Measurements from ENCODE around the gene SELENOM. TPM values are rescaled to one million over a fixed set of nuclear protein-coding genes. Genes with fewer than 3 reads are reported as not detected.
"Not testable (repeated sequence)": the region's sequence is repeated elsewhere in the genome, so short reads cannot be mapped to it uniquely, and the experiment has no call there.

Gene SELENOM
- total RNA-seq, 2 donors from 2014 or later: 24.3 to 64.4 TPM

DNA sequence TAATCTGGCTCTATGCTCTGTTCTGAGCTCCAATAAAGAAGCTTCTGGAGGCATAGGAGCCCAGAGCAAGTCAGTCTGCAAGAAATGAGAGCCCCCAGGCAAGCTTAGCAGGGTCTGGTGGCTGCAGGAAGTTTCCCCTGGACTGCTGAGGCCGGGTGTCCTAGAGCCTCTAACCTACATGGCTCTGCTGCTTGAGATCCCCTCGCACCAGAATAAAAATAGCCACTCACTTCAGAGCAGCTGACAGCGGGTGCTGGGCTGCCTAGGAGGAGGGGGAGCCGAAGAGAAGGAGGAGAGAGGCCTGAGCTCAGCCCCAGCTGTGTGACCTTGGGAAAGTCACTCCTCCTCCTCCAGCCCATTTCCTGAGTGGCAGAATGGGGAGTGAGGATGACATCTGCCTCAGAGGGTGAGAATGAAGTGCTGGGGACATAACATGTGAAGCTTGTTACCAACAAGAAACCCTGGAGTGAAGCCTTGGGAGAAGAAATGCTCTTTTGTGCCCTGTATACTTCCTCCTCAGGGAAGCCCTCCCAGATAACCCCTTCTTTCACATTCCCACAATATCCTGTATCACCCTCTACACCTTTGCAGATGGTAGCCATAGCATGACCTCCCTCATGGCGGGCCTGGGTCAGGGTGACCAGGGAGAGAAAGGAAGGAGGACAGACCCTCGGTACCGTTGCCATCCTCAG lies 11.8 kb upstream of the SELENOM start:
- intact Hi-C loops (cut with DNase I, micrococcal nuclease): no loop called here
- DNase-seq: no peak
- no peak for ATAC-seq

GRCh38 chr22:31118046-31118820 lies 10.9 kb upstream of the SELENOM start:
- ATAC-seq (peak; percentile 1), DNase-seq (no peak)
- intact Hi-C loops (cut with DNase I, micrococcal nuclease): no loop called here

- not testable (repeated sequence) for DNase-seq, ATAC-seq
- intact Hi-C loops (cut with DNase I, micrococcal nuclease): loop anchor here in 1 of 2 donors (5.0 kb wide), 1 partner anchor 35 kb away; no protein-coding TSS in a partner anchor
Observed at GRCh38 chr22:31112547-31113091, 5.3 kb upstream of the SELENOM start.

GRCh38 chr22:31107894-31108218 lies 488 bp upstream of the SELENOM start:
- peak; percentile 14 for ATAC-seq
- intact Hi-C loops (cut with DNase I, micrococcal nuclease): no loop called here
- DNase-seq: no peak

GRCh38 chr22:31106731-31107177 lies 614 bp downstream of the SELENOM start:
- ATAC-seq: peak; percentile 2
- intact Hi-C loops (cut with DNase I, micrococcal nuclease): no loop called here

DNA sequence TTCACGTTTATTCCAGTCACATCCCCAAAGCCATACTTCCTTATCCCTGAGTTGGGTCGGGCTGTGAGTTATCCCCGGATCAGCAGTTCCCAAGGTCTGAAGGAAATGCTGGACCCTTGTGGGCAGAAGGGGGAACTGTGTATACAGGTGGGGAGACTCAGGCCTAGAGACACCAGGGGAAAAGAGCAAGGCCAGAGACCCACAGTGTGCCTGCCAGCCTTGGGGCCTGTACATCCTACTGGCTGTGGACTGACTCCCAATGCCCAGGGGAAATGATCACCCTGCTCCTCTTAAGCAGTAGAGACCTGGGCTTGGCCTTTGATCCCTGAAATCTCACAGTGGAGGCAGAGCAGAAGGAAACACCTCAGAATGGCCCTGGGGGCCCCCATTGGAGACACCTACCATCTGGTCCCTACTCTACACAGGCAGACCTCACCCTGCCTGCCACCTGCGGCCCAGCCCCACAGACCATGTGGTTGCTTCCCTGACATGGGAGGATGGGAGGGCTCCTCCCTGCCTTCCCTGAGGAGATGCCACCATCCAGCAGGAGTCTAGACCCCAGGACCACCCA lies 1.3 kb downstream of the SELENOM start:
- DNase-seq (no peak), ATAC-seq (no peak)
- intact Hi-C loops (cut with DNase I, micrococcal nuclease): no loop called here

More at GRCh38 chr22:31106731-31107177, 614 bp downstream of the SELENOM start:
- no peak for DNase-seq

- DNase-seq: no peak
- no peak for ATAC-seq
- intact Hi-C loops (cut with DNase I, micrococcal nuclease): no loop called here
Observed at GRCh38 chr22:31105282-31105929, 2.0 kb downstream of the SELENOM start.

DNA sequence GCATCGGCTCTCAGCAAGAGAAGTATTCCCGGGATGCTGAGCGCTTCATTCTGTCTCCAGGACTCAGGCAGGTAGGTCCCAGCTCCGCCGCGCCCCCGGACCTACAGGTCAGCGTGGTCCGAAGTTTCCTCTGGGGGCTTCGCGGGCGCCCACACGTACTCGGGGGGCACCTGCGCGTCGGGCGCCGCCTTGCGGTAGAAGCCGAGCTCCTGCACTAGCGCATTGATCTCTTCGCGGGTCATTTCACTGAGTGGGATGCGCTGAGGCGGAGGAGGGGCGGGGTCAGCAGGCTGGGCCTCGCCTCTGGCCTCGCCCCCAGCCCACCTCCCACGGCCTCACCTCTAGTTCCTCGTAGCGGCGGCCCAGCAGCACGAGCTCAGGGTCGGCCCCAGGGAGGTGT lies 2.5 kb downstream of the SELENOM start:
- no peak for DNase-seq
- intact Hi-C loops (cut with DNase I, micrococcal nuclease): no loop called here

GRCh38 chr22:31103899-31104694 lies 3.3 kb downstream of the SELENOM start:
- DNase-seq (no peak), ATAC-seq (no peak)
- intact Hi-C loops (cut with DNase I, micrococcal nuclease): no loop called here

More for the DNA sequence above, 2.5 kb downstream of the SELENOM start:
- ATAC-seq: no peak

DNA sequence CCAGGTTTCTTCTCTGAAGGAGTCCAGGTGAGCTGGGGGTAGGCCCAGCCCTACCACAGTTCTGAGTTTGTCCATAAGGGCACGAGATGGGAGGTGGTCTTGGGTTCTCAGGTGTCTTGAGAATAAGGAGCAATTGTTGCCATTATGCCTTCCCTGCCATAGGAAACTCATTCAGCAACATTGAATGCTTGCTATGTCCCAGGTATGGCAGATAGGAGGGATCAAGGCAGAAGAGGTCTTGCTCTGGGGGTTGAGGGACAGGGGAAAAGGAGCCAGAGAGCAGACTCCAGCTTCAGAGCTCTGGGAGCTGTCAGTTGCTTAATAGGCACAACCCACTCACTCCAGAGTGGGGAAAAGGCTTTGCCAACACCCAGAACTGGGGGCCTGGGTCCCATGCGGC lies 4.3 kb downstream of the SELENOM start:
- ATAC-seq (no peak), DNase-seq (no peak)
- intact Hi-C loops (cut with DNase I, micrococcal nuclease): no loop called here

DNA sequence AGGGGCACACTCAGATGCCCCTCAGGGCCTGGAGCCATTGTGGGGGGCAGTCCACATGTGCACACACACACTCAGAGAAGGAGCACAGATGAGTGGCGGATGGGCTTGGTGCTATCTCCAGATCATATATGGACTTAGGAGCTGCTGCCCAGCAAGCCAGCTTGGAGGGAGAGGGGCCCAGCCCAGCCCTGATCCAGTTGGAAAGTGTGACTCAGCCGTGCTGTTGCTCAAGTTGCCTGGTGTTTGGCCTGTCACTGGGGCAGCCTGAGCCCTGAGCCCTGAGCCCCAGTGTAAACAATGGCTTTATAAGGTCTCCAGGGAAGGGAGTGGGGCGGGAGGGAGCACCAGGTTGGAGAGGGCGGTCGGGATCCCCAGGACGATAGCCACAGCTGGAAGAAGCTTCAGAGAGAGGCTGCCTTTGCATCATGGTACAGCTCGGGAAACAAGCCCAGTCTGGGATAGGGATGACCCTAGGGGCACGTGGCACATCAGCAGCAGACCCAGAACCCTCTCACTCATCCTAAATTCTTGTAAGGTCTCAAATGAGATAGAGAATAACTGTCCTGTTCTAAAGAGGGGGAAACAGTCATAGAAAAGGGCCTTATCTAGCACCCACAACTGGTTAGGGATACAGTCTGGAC lies 4.8 kb downstream of the SELENOM start:
- ATAC-seq: peak; percentile 2
- intact Hi-C loops (cut with DNase I, micrococcal nuclease): no loop called here
- peak; percentile 61 to 86 for DNase-seq

GRCh38 chr22:31100762-31101525 lies 6.4 kb downstream of the SELENOM start:
- intact Hi-C loops (cut with DNase I, micrococcal nuclease): no loop called here
- no peak for DNase-seq
- ATAC-seq: no peak

GRCh38 chr22:31099841-31100761 lies 7.3 kb downstream of the SELENOM start:
- ATAC-seq (no peak), DNase-seq (no peak)
- intact Hi-C loops (cut with DNase I, micrococcal nuclease): loop anchor here in 1 of 2 donors (10.0 kb wide), 1 partner anchor 155 kb away; no protein-coding TSS in a partner anchor

DNA sequence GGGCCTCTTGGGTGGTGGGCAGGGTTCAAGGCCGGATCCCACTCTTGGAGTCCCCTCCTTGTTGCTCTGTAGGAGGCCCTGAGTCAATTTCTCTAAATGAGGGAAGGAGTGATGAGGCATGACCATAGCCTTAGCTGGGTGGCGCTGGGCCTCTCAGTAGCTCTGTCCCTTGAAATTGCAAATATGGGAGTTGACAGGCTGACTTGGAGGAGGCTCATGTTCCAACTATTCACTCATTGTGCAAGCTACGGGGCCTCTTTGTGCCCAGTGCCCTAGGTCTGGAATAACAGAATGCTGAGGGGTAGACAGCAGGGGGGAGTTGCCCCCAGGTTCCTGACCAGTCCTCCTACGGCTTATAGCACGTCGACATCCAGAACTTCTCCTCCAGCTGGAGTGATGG lies 8.0 kb downstream of the SELENOM start:
- no peak for ATAC-seq
- no peak for DNase-seq
- intact Hi-C loops (cut with DNase I, micrococcal nuclease): loop anchor here in 1 of 2 donors (10.0 kb wide), 1 partner anchor 155 kb away; no protein-coding TSS in a partner anchor

DNA sequence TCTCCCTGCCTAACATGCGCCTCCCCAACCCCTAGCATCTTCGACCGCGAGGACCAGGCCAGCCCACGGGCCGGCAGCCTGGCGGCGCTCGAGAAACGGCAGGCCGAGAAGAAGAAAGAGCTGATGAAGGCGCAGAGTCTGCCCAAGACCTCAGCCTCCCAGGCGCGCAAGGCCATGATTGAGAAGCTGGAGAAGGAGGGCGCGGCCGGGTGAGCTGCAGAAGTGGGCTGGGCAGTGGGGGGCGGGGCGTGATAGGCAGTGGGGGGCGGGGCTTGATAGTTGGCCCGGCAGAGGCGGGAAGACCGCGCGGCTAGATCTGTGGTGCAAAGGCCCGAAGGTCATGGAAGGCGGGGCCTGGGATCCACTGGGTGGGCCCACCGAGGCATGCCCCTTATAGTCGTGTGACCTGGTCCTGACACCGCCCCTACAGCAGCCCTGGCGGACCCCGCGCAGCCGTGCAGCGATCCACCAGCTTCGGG lies 8.7 kb downstream of the SELENOM start:
- peak; percentile 63 to 78 for DNase-seq
- ATAC-seq: peak; percentile 75
- intact Hi-C loops (cut with DNase I, micrococcal nuclease): loop anchor here in 1 of 2 donors (10.0 kb wide), 1 partner anchor 154 kb away; no protein-coding TSS in a partner anchor
